Activated T-cell treated with anti-CD3 and anti-CD28 coated beads for 48 hours (primary cell): ENCODE results near the gene NFATC1.

Experiments
- DNase-seq: peaks from one replicate; pipeline ENCODE4 v3.0.0-alpha.2; 2020; ENCODE audit warnings: low read depth

Gene NFATC1

GRCh38 chr18:79389689-79390088 is 6.0 kb upstream of the NFATC1 start:
- DNase-seq, result no peak

- no peak for DNase-seq
Measured at GRCh38 chr18:79392226-79392625, 3.5 kb upstream of the NFATC1 start.

- DNase-seq, result no peak
Measured at GRCh38 chr18:79393181-79393634, 2.5 kb upstream of the NFATC1 start.

- DNase-seq, result peak; percentile 45
Measured at GRCh38 chr18:79393635-79394533, 1.8 kb upstream of the NFATC1 start.

GRCh38 chr18:79394534-79395307 is 1.0 kb upstream of the NFATC1 start:
- DNase-seq, result peak; percentile 79

GRCh38 chr18:79395308-79395640 is 456 bp upstream of the NFATC1 start:
- no peak for DNase-seq

- peak; percentile 45 for DNase-seq
Measured at GRCh38 chr18:79396431-79397246, 909 bp downstream of the NFATC1 start.

GRCh38 chr18:79397247-79397829 is 1.6 kb downstream of the NFATC1 start:
- no peak for DNase-seq

GRCh38 chr18:79397830-79398761 is 2.4 kb downstream of the NFATC1 start:
- no peak for DNase-seq

GRCh38 chr18:79399275-79400081 is 3.7 kb downstream of the NFATC1 start:
- peak; percentile 41 for DNase-seq

GRCh38 chr18:79400091-79400590 is 4.4 kb downstream of the NFATC1 start:
- peak; percentile 68 for DNase-seq

GRCh38 chr18:79400591-79401381 is 5.1 kb downstream of the NFATC1 start:
- peak; percentile 45 for DNase-seq

- DNase-seq, result no peak
Measured at GRCh38 chr18:79401494-79402208, 5.9 kb downstream of the NFATC1 start.

GRCh38 chr18:79402209-79402576 is 6.5 kb downstream of the NFATC1 start:
- DNase-seq, result no peak

- DNase-seq, result no peak
Measured at GRCh38 chr18:79402977-79403722, 7.4 kb downstream of the NFATC1 start.

- DNase-seq, result no peak
Measured at GRCh38 chr18:79403723-79404566, 8.2 kb downstream of the NFATC1 start.

- DNase-seq, result no peak
Measured at GRCh38 chr18:79404567-79404910, 8.8 kb downstream of the NFATC1 start.
